WERI-Rb-1 (cell line): Measurements from ENCODE around the gene VASH1.

Experiments
- DNase-seq: peaks from one replicate; pipeline ENCODE4 v3.0.0-alpha.2; 2020
- H3K27ac ChIP-seq: fragments of 250-450 bp; sonication (Bioruptor Pico); 2 replicates; pipeline ENCODE4 v1.5.1; 2020; ENCODE audit warnings: mild to moderate bottlenecking, moderate library complexity
- H3K27me3 ChIP-seq: fragments of 250-450 bp; sonication (Bioruptor Pico); 2 replicates; pipeline ENCODE4 v1.5.1; 2021; ENCODE audit warnings: mild to moderate bottlenecking, low read depth, moderate library complexity; ENCODE audit not compliant: insufficient read depth, severe bottlenecking
- H3K36me3 ChIP-seq: fragments of 250-450 bp; sonication (Bioruptor Pico); 2 replicates; pipeline ENCODE4 v1.5.1; 2020; ENCODE audit warnings: mild to moderate bottlenecking, moderate library complexity
- H3K4me3 ChIP-seq: 2 replicates; pipeline ENCODE4 v1.5.1; 2011; ENCODE audit warnings: low read depth, mild to moderate bottlenecking, control low read depth, low read length
- H3K9me3 ChIP-seq: fragments of 250-450 bp; sonication (Bioruptor Pico); 2 replicates; pipeline ENCODE4 v1.5.1; 2021; ENCODE audit warnings: mild to moderate bottlenecking, moderate library complexity; ENCODE audit not compliant: severe bottlenecking
- TF ChIP-seq, protein P1 (sequence below): IDR thresholded peaks from 2 replicates; pipeline ENCODE4 v1.5.1; 2011; ENCODE audit warnings: low read depth, mild to moderate bottlenecking, control low read depth, inconsistent platforms, low read length

Gene VASH1

DNA sequence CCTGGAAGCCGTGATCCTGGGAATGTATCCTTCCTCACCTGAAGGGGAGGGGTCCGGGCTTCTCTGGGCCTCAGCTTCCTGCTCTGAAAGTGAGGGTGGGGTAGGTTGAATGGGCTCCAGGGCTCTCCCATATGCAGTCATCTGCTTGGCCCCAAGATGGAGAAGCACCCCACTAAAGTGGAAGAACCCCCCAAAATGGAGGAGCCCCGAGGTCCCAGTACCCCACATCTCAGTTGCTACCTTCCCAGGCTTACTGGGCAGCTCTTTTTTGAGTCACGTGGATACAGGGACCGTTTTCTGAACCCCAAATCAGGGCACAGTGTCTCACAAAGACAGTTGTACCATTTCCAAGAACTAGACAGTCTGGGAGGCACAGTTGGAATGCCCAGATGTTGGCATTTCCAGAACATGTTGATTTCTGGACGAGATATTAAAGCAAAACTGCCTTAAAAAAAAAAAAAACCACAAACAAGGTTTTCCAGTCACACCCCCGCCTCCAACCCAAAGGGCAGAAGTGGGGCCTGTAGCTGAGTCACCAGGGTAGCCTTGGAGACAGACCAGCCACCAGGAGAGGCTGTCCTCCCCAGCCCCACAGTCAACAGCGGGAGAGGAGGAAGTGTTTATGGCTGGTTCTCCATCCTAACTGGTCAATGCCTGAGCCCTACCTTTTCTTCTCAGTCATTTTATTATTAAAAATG lies 12.1 kb downstream of the VASH1 start:
- no peaks in the 10 kb centered on the region for H3K36me3 ChIP-seq
- H3K27ac ChIP-seq = no peak overlapping the region
- no peaks in the 10 kb centered on the region for H3K9me3 ChIP-seq
- no peak for DNase-seq
- TF ChIP-seq, protein P1, sequence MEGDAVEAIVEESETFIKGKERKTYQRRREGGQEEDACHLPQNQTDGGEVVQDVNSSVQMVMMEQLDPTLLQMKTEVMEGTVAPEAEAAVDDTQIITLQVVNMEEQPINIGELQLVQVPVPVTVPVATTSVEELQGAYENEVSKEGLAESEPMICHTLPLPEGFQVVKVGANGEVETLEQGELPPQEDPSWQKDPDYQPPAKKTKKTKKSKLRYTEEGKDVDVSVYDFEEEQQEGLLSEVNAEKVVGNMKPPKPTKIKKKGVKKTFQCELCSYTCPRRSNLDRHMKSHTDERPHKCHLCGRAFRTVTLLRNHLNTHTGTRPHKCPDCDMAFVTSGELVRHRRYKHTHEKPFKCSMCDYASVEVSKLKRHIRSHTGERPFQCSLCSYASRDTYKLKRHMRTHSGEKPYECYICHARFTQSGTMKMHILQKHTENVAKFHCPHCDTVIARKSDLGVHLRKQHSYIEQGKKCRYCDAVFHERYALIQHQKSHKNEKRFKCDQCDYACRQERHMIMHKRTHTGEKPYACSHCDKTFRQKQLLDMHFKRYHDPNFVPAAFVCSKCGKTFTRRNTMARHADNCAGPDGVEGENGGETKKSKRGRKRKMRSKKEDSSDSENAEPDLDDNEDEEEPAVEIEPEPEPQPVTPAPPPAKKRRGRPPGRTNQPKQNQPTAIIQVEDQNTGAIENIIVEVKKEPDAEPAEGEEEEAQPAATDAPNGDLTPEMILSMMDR = no peak
- H3K27me3 ChIP-seq = no peaks in the 10 kb centered on the region
- no peak overlapping the region for H3K4me3 ChIP-seq

DNA sequence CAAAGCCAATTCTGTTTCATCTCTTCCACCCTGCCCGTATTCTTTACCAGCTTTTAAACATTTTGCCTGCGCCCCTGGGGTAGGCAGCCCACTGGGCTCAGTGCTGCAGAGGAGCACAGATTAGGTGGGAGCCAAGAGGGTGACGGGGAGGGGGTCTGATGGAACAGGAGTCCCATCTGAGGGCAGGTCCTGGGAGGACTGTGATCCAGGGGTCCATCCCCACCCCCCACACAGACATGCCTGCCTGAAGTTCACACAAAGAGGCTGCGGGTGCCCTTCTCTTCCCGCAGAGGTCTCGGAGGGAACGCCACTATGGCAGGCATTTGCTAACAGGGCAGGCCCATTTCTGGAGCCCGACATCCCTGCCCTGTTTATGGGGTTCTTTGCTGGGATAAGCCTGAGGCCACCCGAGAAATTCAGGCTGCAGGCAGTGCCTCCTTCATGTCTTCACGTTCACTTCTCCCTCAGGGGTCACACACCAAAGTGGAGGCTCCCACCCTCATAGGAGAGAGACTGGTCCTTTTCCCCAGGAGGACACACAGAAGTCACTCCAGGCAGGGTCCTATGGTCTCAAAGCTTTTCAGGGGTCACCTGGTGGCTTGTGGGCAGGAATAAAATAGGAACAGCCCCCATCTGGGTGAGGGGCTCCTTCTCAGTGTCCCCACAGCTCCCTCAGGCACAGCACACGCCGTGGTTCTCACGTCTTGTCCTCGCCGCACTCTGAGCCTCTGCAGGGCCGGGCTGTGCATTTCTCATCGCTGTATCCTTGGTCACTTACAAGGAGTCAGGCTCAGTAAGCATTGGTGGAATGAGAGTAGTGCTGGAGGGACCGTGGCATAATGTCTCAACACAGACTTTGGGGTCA lies 12.9 kb downstream of the VASH1 start:
- H3K27ac ChIP-seq = no peak overlapping the region
- no peaks in the 10 kb centered on the region for H3K36me3 ChIP-seq
- no peak overlapping the region for H3K4me3 ChIP-seq
- TF ChIP-seq, protein P1 = no peak
- H3K9me3 ChIP-seq = no peaks in the 10 kb centered on the region
- DNase-seq = no peak
- H3K27me3 ChIP-seq = no peaks in the 10 kb centered on the region

DNA sequence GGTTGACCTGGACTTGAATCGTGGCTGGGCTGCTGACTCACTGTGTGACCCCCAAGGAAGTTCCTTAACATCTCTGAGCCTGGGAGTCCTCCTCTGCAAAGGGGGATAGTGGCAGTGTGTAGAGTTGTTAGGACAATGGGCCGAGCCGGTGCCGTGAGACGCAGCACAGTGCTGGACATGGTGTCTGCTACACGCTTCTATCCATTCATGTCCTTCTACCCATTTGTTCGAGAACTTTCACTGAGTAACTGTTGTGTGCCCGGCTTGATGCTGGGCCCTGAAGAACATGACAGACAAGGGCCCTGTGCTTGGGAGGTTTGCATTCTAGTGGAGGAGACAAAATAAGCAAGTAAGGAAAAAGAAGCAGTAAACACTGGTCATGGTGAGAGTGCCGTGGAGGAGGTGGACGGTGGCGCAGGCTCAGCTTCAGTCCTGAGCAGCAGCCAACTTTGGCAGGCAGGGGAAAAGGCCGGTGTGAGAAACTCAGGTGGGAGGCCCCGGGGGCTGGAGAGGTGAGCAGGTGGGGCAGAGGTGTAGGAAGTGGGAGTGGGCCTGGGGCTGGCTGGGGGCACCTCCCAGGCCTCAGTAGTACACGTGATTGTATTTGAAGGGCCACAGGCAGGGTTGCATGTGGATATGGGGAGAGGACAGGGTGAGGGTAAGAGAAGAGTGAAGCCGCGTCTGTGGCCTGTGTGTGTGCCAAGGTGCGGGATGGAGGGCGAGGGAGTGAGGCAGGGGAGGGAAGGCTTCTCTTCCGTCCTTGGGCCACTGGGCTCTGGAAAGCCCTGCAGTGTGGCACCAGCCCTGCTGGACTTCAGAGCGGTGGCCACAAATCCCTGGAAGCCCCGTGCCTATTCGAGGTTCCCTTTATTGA lies 13.8 kb downstream of the VASH1 start:
- no peak for DNase-seq
- Histone ChIP-seq H3K36me3 (no peaks in the 10 kb centered on the region), H3K4me3 (no peak overlapping the region), H3K27me3 (no peaks in the 10 kb centered on the region), H3K27ac (no peak overlapping the region), H3K9me3 (no peaks in the 10 kb centered on the region)
- TF ChIP-seq, protein P1 = no peak

DNA sequence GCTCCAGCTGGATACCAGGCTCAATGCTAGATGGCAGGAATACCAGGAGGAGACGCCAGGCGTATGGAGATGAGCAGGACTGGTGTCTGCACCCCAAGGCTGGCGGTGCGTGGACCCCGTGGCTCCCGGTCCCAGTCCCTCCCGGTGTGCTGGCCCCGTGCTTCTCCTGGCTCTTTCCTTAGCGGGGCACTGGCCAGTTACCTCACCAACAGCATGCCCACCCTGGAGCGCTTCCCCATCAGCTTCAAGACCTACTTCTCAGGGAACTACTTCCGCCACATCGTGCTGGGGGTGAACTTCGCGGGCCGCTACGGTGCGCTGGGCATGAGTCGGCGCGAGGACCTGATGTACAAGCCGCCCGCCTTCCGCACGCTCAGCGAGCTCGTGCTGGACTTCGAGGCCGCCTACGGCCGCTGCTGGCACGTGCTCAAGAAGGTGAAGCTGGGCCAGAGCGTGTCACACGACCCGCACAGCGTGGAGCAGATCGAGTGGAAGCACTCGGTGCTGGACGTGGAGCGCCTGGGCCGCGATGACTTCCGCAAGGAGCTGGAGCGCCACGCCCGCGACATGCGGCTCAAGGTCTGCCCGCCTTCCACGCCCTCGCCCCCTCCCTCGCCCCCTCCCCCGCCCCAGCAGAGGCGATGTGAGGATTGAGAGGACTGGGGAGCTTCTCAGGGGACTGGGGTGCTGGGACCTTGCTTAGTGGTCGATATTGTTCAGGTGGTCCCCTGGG lies 14.6 kb downstream of the VASH1 start:
- TF ChIP-seq, protein P1 = no peak
- H3K9me3 ChIP-seq = no peaks in the 10 kb centered on the region
- no peak overlapping the region for H3K27ac ChIP-seq
- DNase-seq = no peak
- H3K36me3 ChIP-seq = no peaks in the 10 kb centered on the region
- no peaks in the 10 kb centered on the region for H3K27me3 ChIP-seq
- no peak overlapping the region for H3K4me3 ChIP-seq

DNA sequence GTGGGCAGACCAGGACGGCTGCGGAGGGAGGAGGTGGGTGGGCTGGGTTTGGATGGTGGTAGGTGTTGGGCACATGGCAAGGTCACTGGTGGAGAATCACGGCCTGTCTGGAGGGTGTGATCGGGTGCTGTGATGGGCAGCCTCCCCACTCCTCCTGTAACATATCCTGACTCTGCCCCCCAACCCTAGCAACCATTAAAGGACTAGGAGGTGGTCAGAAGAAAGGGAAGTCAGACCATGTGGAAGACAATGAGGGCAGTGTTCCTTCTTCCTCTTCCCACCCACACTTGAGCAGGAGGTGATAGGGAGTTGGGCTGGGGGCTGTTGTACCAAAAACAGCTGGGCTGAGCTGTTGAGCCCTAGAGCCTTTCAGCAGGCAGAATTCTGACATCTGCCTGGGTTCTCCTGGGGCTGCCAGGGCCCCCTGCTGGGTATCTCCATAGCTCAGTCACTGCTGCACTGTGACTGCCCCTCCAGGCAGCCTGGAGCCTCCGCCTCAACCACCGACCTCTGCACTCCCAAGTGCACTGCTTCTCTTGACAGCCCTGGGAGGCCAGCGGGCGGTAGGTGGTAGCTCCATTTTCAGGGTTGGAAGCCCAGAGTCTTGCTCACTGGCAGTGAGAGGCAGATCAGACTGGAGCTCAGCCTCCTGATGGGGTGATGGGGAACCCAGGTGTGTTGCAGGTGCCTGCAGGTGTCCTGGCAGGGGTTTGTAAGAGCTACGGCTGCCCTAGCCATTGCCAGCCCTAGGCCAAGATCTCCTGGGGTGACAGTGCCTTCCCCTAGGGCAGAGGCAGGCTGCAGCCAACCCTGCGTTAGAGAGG lies 15.4 kb downstream of the VASH1 start:
- TF ChIP-seq, protein P1 = peak; percentile 39; the same call in 1 of the 2 replicates
- no peak overlapping the region for H3K4me3 ChIP-seq
- no peak overlapping the region for H3K27ac ChIP-seq
- H3K36me3 ChIP-seq = no peaks in the 10 kb centered on the region; the same call in 1 of the 2 replicates
- no peaks in the 10 kb centered on the region for H3K9me3 ChIP-seq
- peak; percentile 42 for DNase-seq
- H3K27me3 ChIP-seq = no peaks in the 10 kb centered on the region
